Gastroesophageal sphincter (tissue), 3 donors: ENCODE measurements around the gene APEH.

Experiments used
- EP300 ChIP-seq: sonication (generic); formaldehyde crosslinking; IDR thresholded peaks from one replicate; pipeline ENCODE4 v1.6.1; 2017; ENCODE audit warnings: antibody characterized with exemption, mild to moderate bottlenecking
- POLR2A ChIP-seq, 2 donors: fragments of 450-650 bp; IDR thresholded peaks; one replicate each; pipeline ENCODE4 v1.6.1; 2017; ENCODE audit warnings: antibody characterized with exemption in 2 of 2, mild to moderate bottlenecking in 2 of 2, moderate library complexity in 1 of 2
- POLR2AphosphoS5 ChIP-seq: sonication (generic); formaldehyde crosslinking; IDR thresholded peaks from one replicate; pipeline ENCODE4 v1.6.1; 2017; ENCODE audit warnings: antibody characterized with exemption
- TF ChIP-seq, protein P1 (sequence below), 4 experiments: fragments of 200-600 bp in 2 of 4; fragments of 450-650 bp in 2 of 4; sonication (generic) in 1 of 4; IDR thresholded peaks; one replicate each; pipeline ENCODE4 v1.5.1; 2017 to 2019; ENCODE audit warnings: antibody characterized with exemption in 4 of 4, mild to moderate bottlenecking in 2 of 4, moderate library complexity in 2 of 4

DNA sequence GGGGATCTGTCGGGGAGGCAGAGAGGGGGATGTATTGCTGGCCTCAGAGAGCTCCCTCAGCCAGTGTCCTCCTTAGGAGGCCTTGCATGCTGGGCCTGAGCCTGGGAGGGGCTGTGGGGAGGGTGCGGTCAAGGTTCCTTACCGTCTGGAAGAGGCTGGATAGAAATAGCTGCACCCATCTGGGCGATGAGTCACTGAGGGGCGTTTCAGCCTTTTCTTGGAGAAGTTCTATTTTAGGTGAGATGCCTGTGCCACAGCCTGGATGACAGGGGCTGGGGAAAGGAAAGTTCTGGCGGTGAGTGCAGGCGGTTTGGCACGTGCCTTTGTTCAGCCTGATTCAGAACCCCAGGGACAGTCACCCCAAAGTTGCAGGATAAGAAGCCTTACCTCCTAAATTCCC is 35.7 kb upstream of the APEH start:
- TF ChIP-seq, protein P1, sequence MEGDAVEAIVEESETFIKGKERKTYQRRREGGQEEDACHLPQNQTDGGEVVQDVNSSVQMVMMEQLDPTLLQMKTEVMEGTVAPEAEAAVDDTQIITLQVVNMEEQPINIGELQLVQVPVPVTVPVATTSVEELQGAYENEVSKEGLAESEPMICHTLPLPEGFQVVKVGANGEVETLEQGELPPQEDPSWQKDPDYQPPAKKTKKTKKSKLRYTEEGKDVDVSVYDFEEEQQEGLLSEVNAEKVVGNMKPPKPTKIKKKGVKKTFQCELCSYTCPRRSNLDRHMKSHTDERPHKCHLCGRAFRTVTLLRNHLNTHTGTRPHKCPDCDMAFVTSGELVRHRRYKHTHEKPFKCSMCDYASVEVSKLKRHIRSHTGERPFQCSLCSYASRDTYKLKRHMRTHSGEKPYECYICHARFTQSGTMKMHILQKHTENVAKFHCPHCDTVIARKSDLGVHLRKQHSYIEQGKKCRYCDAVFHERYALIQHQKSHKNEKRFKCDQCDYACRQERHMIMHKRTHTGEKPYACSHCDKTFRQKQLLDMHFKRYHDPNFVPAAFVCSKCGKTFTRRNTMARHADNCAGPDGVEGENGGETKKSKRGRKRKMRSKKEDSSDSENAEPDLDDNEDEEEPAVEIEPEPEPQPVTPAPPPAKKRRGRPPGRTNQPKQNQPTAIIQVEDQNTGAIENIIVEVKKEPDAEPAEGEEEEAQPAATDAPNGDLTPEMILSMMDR (IDR thresholded peaks at IDR 0.05), result no peak
- TF ChIP-seq POLR2A (IDR thresholded peaks at IDR 0.05) (no peak), EP300 (no peak), POLR2AphosphoS5 (no peak)
